ENCODE measurements around the gene USP24. TPM values are rescaled to one million over a fixed set of nuclear protein-coding genes. Genes with fewer than 3 reads are reported as not detected.

The USP24 gene
- polyA plus RNA-seq, 1 donor from 2014 or later = 29.5 TPM

Small RNA genes lying within 50 kb of the gene (small RNA-seq; reads per million reads assigned to genes)
- 64.5 to 108 (median 87.5) reads per million in 3 experiments for gene MIR4422

Other genes starting within 250 kb of the USP24 start
- not detected in 2 replicates for gene TMEM61, start 234.7 kb downstream of the USP24 start, polyA plus RNA-seq
- gene BSND, start 216.4 kb downstream of the USP24 start, polyA plus RNA-seq = not detected in 2 replicates
- gene PCSK9, start 175.8 kb downstream of the USP24 start, polyA plus RNA-seq = not detected in 2 replicates

Data from neural cell (in vitro differentiated cells).